ENCODE data around the gene AOC3. TPM values are rescaled to one million over a fixed set of nuclear protein-coding genes. Genes with fewer than 3 reads are reported as not detected.

AOC3 gene
- 0.44 and 0.71 TPM in 2 replicates for total RNA-seq (2022)
- Bru-seq, nascent RNA: percentile 26 among the genes with signal in this experiment
- BruChase-seq, experiment 1, labeled RNA remaining after a 6-hour chase: percentile 83 among the genes with signal in this experiment
- percentile 62 among the genes with signal in this experiment for BruChase-seq, experiment 2, labeled RNA remaining after a 2-hour chase
- long read RNA-seq: 0 reads

GRCh38 chr17:42850954-42851353 lies at the start of gene AOC3:
Gene AOC3 (plus strand): TSS chr17:42851199. CDS start chr17:42851344, 145 bp downstream.
- H3K4me1 Mint-ChIP-seq (ENCODE audit: insufficient read depth, unreplicated experiment): peaks cover 8% of the 10 kb centered on the region
- no peak for TF ChIP-seq CTCF (IDR thresholded peaks at IDR 0.05; ENCODE audit: unreplicated experiment)
- H3K36me3 Mint-ChIP-seq (ENCODE audit: insufficient read depth, unreplicated experiment): peaks cover 3% of the 10 kb centered on the region
- no peak for DNase-seq (ENCODE audit: unreplicated experiment)
- no peaks in the 10 kb centered on the region for H3K9me3 Mint-ChIP-seq (ENCODE audit: unreplicated experiment)
- CTCF ChIA-PET: interaction anchor here (0.6 to 1.0 kb wide), 2 partner anchors 78 to 278 kb away, joined by 3 to 4 read pairs; no protein-coding TSS in a partner anchor
- peaks cover 26% of the 10 kb centered on the region for H3K27me3 Mint-ChIP-seq (ENCODE audit: insufficient read depth, unreplicated experiment)
- H3K4me3 Mint-ChIP-seq (ENCODE audit: unreplicated experiment): no peak within 1 kb of the TSS
- no TSS peak for BruUV-seq (replicated peaks)
- POLR2A ChIA-PET: no interaction called here
- H3K27ac Mint-ChIP-seq (ENCODE audit: low read depth, unreplicated experiment): no peak within 1 kb of the TSS
- intact Hi-C loops (cut with micrococcal nuclease): no loop called here

GRCh38 chr17:42803074-42803883 lies 47.7 kb upstream of the AOC3 start:
- H3K9me3 Mint-ChIP-seq (ENCODE audit: unreplicated experiment): no peaks in the 10 kb centered on the region
- TF ChIP-seq CTCF (IDR thresholded peaks at IDR 0.05; ENCODE audit: unreplicated experiment): no peak
- H3K4me3 Mint-ChIP-seq (ENCODE audit: unreplicated experiment): no peak overlapping the region
- ChIA-PET CTCF (interaction anchor here (0.5 to 2.5 kb wide), 5 partner anchors 12 to 121 kb away, joined by 3 to 9 read pairs (median 3); no protein-coding TSS in a partner anchor), POLR2A (interaction anchor here (0.7 kb wide), 1 partner anchor 19 kb away, joined by 3 read pairs; no protein-coding TSS in a partner anchor)
- intact Hi-C loops (cut with micrococcal nuclease): no loop called here
- no peak overlapping the region for H3K27ac Mint-ChIP-seq (ENCODE audit: low read depth, unreplicated experiment)
- H3K27me3 Mint-ChIP-seq (ENCODE audit: insufficient read depth, unreplicated experiment): no peaks in the 10 kb centered on the region
- H3K4me1 Mint-ChIP-seq (ENCODE audit: insufficient read depth, unreplicated experiment): peaks cover 5% of the 10 kb centered on the region
- peaks cover 6% of the 10 kb centered on the region for H3K36me3 Mint-ChIP-seq (ENCODE audit: insufficient read depth, unreplicated experiment)
- no TSS peak for BruUV-seq (replicated peaks)
- DNase-seq (ENCODE audit: unreplicated experiment): no peak

- no peaks in the 10 kb centered on the region for H3K9me3 Mint-ChIP-seq (ENCODE audit: unreplicated experiment)
- BruUV-seq (replicated peaks): no TSS peak
- TF ChIP-seq CTCF (IDR thresholded peaks at IDR 0.05; ENCODE audit: unreplicated experiment): no peak
- H3K27ac Mint-ChIP-seq (ENCODE audit: low read depth, unreplicated experiment): no peak overlapping the region
- no peak overlapping the region for H3K4me3 Mint-ChIP-seq (ENCODE audit: unreplicated experiment)
- POLR2A ChIA-PET: interaction anchor here (0.6 to 1.2 kb wide), 2 partner anchors 11 to 19 kb away, joined by 3 read pairs; no protein-coding TSS in a partner anchor
- CTCF ChIA-PET: interaction anchor here (0.8 to 2.5 kb wide), 2 partner anchors 15 to 17 kb away, joined by 4 to 9 read pairs; no protein-coding TSS in a partner anchor
- no peak for DNase-seq (ENCODE audit: unreplicated experiment)
- no peaks in the 10 kb centered on the region for H3K27me3 Mint-ChIP-seq (ENCODE audit: insufficient read depth, unreplicated experiment)
- peaks cover 6% of the 10 kb centered on the region for H3K4me1 Mint-ChIP-seq (ENCODE audit: insufficient read depth, unreplicated experiment)
- intact Hi-C loops (cut with micrococcal nuclease): no loop called here
- H3K36me3 Mint-ChIP-seq (ENCODE audit: insufficient read depth, unreplicated experiment): peaks cover 10% of the 10 kb centered on the region
Observed at GRCh38 chr17:42804918-42805367, 46.1 kb upstream of the AOC3 start.

GRCh38 chr17:42806249-42806648 lies 44.8 kb upstream of the AOC3 start:
- POLR2A ChIA-PET: interaction anchor here (0.8 to 1.2 kb wide), 3 partner anchors 9 to 20 kb away, joined by 3 to 4 read pairs (median 3); partner anchors contain the start of gene BECN1
- intact Hi-C loops (cut with micrococcal nuclease): no loop called here
- H3K36me3 Mint-ChIP-seq (ENCODE audit: insufficient read depth, unreplicated experiment): peaks cover 23% of the 10 kb centered on the region

More at GRCh38 chr17:42806249-42806648, 44.8 kb upstream of the AOC3 start:
- H3K4me1 Mint-ChIP-seq (ENCODE audit: insufficient read depth, unreplicated experiment): peaks cover 6% of the 10 kb centered on the region
- no peak overlapping the region for H3K4me3 Mint-ChIP-seq (ENCODE audit: unreplicated experiment)
- no peak for DNase-seq (ENCODE audit: unreplicated experiment)
- no peaks in the 10 kb centered on the region for H3K9me3 Mint-ChIP-seq (ENCODE audit: unreplicated experiment)
- no TSS peak for BruUV-seq (replicated peaks)
- no peak overlapping the region for H3K27ac Mint-ChIP-seq (ENCODE audit: low read depth, unreplicated experiment)
- CTCF ChIA-PET: interaction anchor here (0.9 to 1.5 kb wide), 2 partner anchors 9 to 14 kb away, joined by 3 to 4 read pairs; no protein-coding TSS in a partner anchor
- TF ChIP-seq CTCF (IDR thresholded peaks at IDR 0.05; ENCODE audit: unreplicated experiment): no peak
- no peaks in the 10 kb centered on the region for H3K27me3 Mint-ChIP-seq (ENCODE audit: insufficient read depth, unreplicated experiment)
